IMR-90 (cell line): Measurements from ENCODE around the gene MSANTD1. TPM values are rescaled to one million over a fixed set of nuclear protein-coding genes. Genes with fewer than 3 reads are reported as not detected.

ENCODE experiments used
- ATAC-seq: fragments of 200-7000 bp; cut with Tn5 transposase; 2 replicates; pipeline ENCODE4 v1.9.1; 2020; ENCODE audit warnings: low read depth, mild to moderate bottlenecking, moderate library complexity
- BruUV-seq: library from RNA; stranded (reverse); fragments of 400-500 nt; replicated peaks from 2 replicates; lab custom pipeline; 2021; lab: Mats Ljungman, UMichigan
- CTCF ChIA-PET: fragments of 300-600 bp; formaldehyde crosslinking; extraction: SDS; loops from one replicate; lab custom pipeline; 2021; ENCODE audit warnings: antibody characterized with exemption; lab: Yijun Ruan, JAX
- POLR2A ChIA-PET: fragments of 300-600 bp; sonication (Branson Sonifier 250); formaldehyde crosslinking; loops from one replicate; lab custom pipeline; 2022; ENCODE audit warnings: antibody characterized with exemption; ENCODE audit not compliant: unreplicated experiment; lab: Charles Lee
- DNase-seq: peaks from one replicate; pipeline ENCODE4 v3.0.0; 2013
- H2AFZ ChIP-seq: replicated peaks from 2 replicates; pipeline ENCODE3; 2013; ENCODE audit warnings: low read length, mild to moderate bottlenecking; ENCODE audit not compliant: poor library complexity
- H2AK5ac ChIP-seq: 2 replicates; pipeline ENCODE4 v1.6.1; 2013; ENCODE audit warnings: low read depth, low read length, inconsistent platforms
- H2AK9ac ChIP-seq: replicated peaks from 2 replicates; pipeline ENCODE3; 2013; ENCODE audit warnings: mild to moderate bottlenecking, low read depth, low read length, moderate library complexity; ENCODE audit not compliant: poor library complexity
- H2BK120ac ChIP-seq: 2 replicates; pipeline ENCODE4 v1.6.1; 2013; ENCODE audit warnings: low read depth, low read length, inconsistent platforms
- H2BK15ac ChIP-seq: 3 replicates; pipeline ENCODE4 v1.6.1; 2013; ENCODE audit warnings: low read depth, low read length, inconsistent platforms
- H2BK20ac ChIP-seq: 2 replicates; pipeline ENCODE4 v1.6.1; 2013; ENCODE audit warnings: low read depth, mild to moderate bottlenecking, inconsistent platforms, low read length, moderate library complexity
- H2BK5ac ChIP-seq: 2 replicates; pipeline ENCODE4 v1.6.1; 2013; ENCODE audit warnings: mild to moderate bottlenecking, low read depth, low read length, inconsistent platforms; ENCODE audit not compliant: poor library complexity, severe bottlenecking
- H3K14ac ChIP-seq: replicated peaks from 2 replicates; pipeline ENCODE4 v1.6.1; 2013; ENCODE audit warnings: low read depth, low read length, inconsistent platforms
- H3K18ac ChIP-seq: 2 replicates; pipeline ENCODE4 v1.6.1; 2013; ENCODE audit warnings: low read depth, low read length, control low read depth
- H3K23ac ChIP-seq: 2 replicates; pipeline ENCODE4 v1.6.1; 2013; ENCODE audit warnings: low read depth, low read length, inconsistent platforms
- H3K27ac ChIP-seq: 2 replicates; pipeline ENCODE4 v1.5.1; 2013; ENCODE audit warnings: mild to moderate bottlenecking, control low read depth, low read length; ENCODE audit not compliant: insufficient read depth
- H3K27me3 ChIP-seq: 2 replicates; pipeline ENCODE4 v1.6.1; 2013; ENCODE audit warnings: low read length; ENCODE audit not compliant: control insufficient read depth, insufficient read depth
- H3K36me3 ChIP-seq: 2 replicates; pipeline ENCODE4 v1.6.1; 2013; ENCODE audit warnings: low read length, mixed read lengths; ENCODE audit not compliant: control insufficient read depth, insufficient read depth
- H3K4ac ChIP-seq: 2 replicates; pipeline ENCODE4 v1.6.1; 2013; ENCODE audit warnings: low read depth, low read length, inconsistent platforms
- H3K4me1 ChIP-seq: 2 replicates; pipeline ENCODE4 v1.6.1; 2013; ENCODE audit warnings: low read length, mixed read lengths; ENCODE audit not compliant: control insufficient read depth, insufficient read depth
- H3K4me2 ChIP-seq: 2 replicates; pipeline ENCODE4 v1.6.1; 2013; ENCODE audit warnings: low read depth, mild to moderate bottlenecking, control low read depth, low read length, moderate library complexity
- H3K4me3 ChIP-seq: 2 replicates; pipeline ENCODE4 v1.5.1; 2013; ENCODE audit warnings: low read depth, mild to moderate bottlenecking, control low read depth, low read length, moderate library complexity; ENCODE audit not compliant: insufficient read depth
- H3K56ac ChIP-seq: 2 replicates; pipeline ENCODE4 v1.6.1; 2013; ENCODE audit warnings: low read length, inconsistent platforms; ENCODE audit not compliant: insufficient read depth; ENCODE audit errors: extremely low read depth
- H3K79me1 ChIP-seq, 2 experiments: 2 replicates each; pipeline ENCODE4 v1.6.1; 2013; ENCODE audit warnings: low read length in 2 of 2, inconsistent platforms in 1 of 2, low read depth in 1 of 2
- H3K9ac ChIP-seq: 2 replicates; pipeline ENCODE4 v1.6.1; 2013; ENCODE audit warnings: low read depth, low read length, control low read depth
- H3K9me1 ChIP-seq: 2 replicates; pipeline ENCODE4 v1.6.1; 2013; ENCODE audit warnings: low read length, inconsistent platforms; ENCODE audit not compliant: insufficient read depth
- H3K9me3 ChIP-seq: 2 replicates; pipeline ENCODE4 v1.6.1; 2013; ENCODE audit warnings: low read length; ENCODE audit not compliant: control insufficient read depth, insufficient read depth
- H4K20me1 ChIP-seq: 2 replicates; pipeline ENCODE4 v1.6.1; 2013; ENCODE audit warnings: low read length, inconsistent platforms; ENCODE audit not compliant: insufficient read depth
- H4K5ac ChIP-seq: 2 replicates; pipeline ENCODE4 v1.6.1; 2013; ENCODE audit warnings: mild to moderate bottlenecking, low read depth, low read length, control low read depth
- H4K8ac ChIP-seq, 2 experiments: 2 replicates each; pipeline ENCODE4 v1.6.1; 2013; ENCODE audit warnings: low read depth in 2 of 2, low read length in 2 of 2, control low read depth in 1 of 2, inconsistent platforms in 1 of 2
- H4K91ac ChIP-seq: 2 replicates; pipeline ENCODE4 v1.6.1; 2013; ENCODE audit warnings: low read depth, low read length, inconsistent platforms; ENCODE audit not compliant: insufficient read depth
- BHLHE40 ChIP-seq: fragments of 150-350 bp; IDR thresholded peaks from 2 replicates; pipeline ENCODE4 v1.6.1; 2016; ENCODE audit warnings: mild to moderate bottlenecking, low read depth, low read length
- CEBPB ChIP-seq: IDR thresholded peaks from 2 replicates; pipeline ENCODE4 v1.6.1; 2012; ENCODE audit warnings: low read depth, low read length, improper control_type of control experiment
- FOS ChIP-seq: fragments of 150-350 bp; IDR thresholded peaks from 2 replicates; pipeline ENCODE4 v1.6.1; 2016; ENCODE audit warnings: low read depth, low read length
- MAFK ChIP-seq: IDR thresholded peaks from 2 replicates; pipeline ENCODE4 v1.6.1; 2012; ENCODE audit warnings: low read depth, low read length, improper control_type of control experiment
- NFE2L2 ChIP-seq: fragments of 150-350 bp; IDR thresholded peaks from 2 replicates; pipeline ENCODE4 v1.6.1; 2016; ENCODE audit warnings: low read depth, mild to moderate bottlenecking, low read length
- POLR2A ChIP-seq: IDR thresholded peaks from 2 replicates; pipeline ENCODE4 v1.6.1; 2012; ENCODE audit warnings: mild to moderate bottlenecking, low read depth, low read length
- RAD21 ChIP-seq: IDR thresholded peaks from 2 replicates; pipeline ENCODE4 v1.6.1; 2012; ENCODE audit warnings: low read length, improper control_type of control experiment
- RFX5 ChIP-seq: IDR thresholded peaks from 2 replicates; pipeline ENCODE4 v1.8.0; 2012; ENCODE audit warnings: low read depth, mild to moderate bottlenecking, low read length, moderate library complexity
- SMC3 ChIP-seq: fragments of 150-350 bp; IDR thresholded peaks from 2 replicates; pipeline ENCODE4 v1.6.1; 2016; ENCODE audit warnings: low read depth, mild to moderate bottlenecking, antibody characterized with exemption, low read length, moderate library complexity
- WGBS, 2 experiments: methylation state at CpG; one replicate each; pipeline versions ENCODE4 v1.1.5 to v1.1.7; 2013; ENCODE audit warnings: missing lambda C conversion rate in 2 of 2; ENCODE audit not compliant: insufficient read length in 1 of 2; ENCODE audit errors: extremely low coverage in 2 of 2; 5-methylcytosine and 5-hydroxymethylcytosine counted together
- dilution Hi-C: fragments of 300-500 bp; cut with HindIII; formaldehyde crosslinking; loops from one replicate; pipeline ENCODE4 v1.14.3; 2018; ENCODE audit warnings: low sequenced_read_pairs; ENCODE audit not compliant: unreplicated experiment
- in situ Hi-C: fragments of 300-500 bp; cut with MboI; formaldehyde crosslinking; loops from 3 replicates; pipeline ENCODE4 v1.14.3; 2019; ENCODE audit warnings: low sequenced_read_pairs, inconsistent platforms, mixed read lengths
- intact Hi-C: fragments of 100-400 bp; cut with micrococcal nuclease; formaldehyde crosslinking; loops from 2 replicates; pipeline ENCODE4 v1.10.0; 2022
- polyA plus RNA-seq, 3 experiments: library from polyadenylated mRNA; depleted of rRNA; stranded (reverse); fragments of >200 nt; gene quantifications; 2 replicates each; pipeline ENCODE4 v1.2.3, GENCODE V29; 2012; ENCODE audit warnings: low replicate concordance in 1 of 3
- total RNA-seq: library from RNA; depleted of rRNA; stranded (reverse); fragments of >200 nt; gene quantifications from 2 replicates; pipeline ENCODE4 v1.2.3, GENCODE V29; 2012
- TF ChIP-seq, protein P1 (sequence below): fragments of 150-350 bp; IDR thresholded peaks from 2 replicates; pipeline ENCODE4 v1.6.1; 2016; ENCODE audit warnings: low read depth, mild to moderate bottlenecking, low read length, moderate library complexity, borderline replicate concordance
- TF ChIP-seq, protein P2 (sequence below): conservative IDR thresholded peaks from 2 replicates; pipeline ENCODE4 v1.5.1; 2012; ENCODE audit warnings: mild to moderate bottlenecking, low read depth, low read length, improper control_type of control experiment

MSANTD1 gene
- total and polyA plus RNA-seq, 2 of the 4 experiments (the other 2 are of a cell fraction): under 0.01 to 0.07 TPM

DNA sequence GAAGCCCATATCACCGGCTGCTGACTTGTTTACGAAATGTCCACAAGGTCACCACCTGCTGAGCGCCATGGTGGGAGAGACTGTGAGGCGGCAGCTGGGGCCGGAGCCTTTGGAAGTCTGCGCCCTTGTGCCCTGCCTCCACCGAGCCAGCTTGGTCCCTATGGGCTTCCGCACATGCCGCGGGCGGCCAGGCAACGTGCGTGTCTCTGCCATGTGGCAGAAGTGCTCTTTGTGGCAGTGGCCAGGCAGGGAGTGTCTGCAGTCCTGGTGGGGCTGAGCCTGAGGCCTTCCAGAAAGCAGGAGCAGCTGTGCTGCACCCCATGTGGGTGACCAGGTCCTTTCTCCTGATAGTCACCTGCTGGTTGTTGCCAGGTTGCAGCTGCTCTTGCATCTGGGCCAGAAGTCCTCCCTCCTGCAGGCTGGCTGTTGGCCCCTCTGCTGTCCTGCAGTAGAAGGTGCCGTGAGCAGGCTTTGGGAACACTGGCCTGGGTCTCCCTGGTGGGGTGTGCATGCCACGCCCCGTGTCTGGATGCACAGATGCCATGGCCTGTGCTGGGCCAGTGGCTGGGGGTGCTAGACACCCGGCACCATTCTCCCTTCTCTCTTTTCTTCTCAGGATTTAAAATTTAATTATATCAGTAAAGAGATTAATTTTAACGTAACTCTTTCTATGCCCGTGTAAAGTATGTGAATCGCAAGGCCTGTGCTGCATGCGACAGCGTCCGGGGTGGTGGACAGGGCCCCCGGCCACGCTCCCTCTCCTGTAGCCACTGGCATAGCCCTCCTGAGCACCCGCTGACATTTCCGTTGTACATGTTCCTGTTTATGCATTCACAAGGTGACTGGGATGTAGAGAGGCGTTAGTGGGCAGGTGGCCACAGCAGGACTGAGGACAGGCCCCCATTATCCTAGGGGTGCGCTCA is 8.7 kb upstream of the MSANTD1 start:
- WGBS, 2 experiments: 87% methylated on average over 20 of the region's 29 CpGs; no CpG with 5 or more reads in 1 of the 2 experiments
- no peak overlapping the region for H2BK20ac ChIP-seq
- H4K91ac ChIP-seq: no peak overlapping the region
- no TSS peak for BruUV-seq
- H2BK15ac ChIP-seq: no peak overlapping the region
- H2AK5ac ChIP-seq: no peak overlapping the region
- peaks cover 9% of the 10 kb centered on the region; the same call in 1 of the 2 replicates for H3K9me1 ChIP-seq
- no peak overlapping the region for H3K23ac ChIP-seq
- no peak overlapping the region for H3K9ac ChIP-seq
- H3K27me3 ChIP-seq: no peaks in the 10 kb centered on the region
- DNase-seq (no peak), ATAC-seq (no peak)
- H3K14ac ChIP-seq: no peak overlapping the region
- no peak overlapping the region for H4K5ac ChIP-seq
- no peak overlapping the region for H3K27ac ChIP-seq
- no peaks in the 10 kb centered on the region for H3K9me3 ChIP-seq
- no peak for TF ChIP-seq RAD21
- no peak for TF ChIP-seq NFE2L2
- no peak for TF ChIP-seq CEBPB
- TF ChIP-seq POLR2A: no peak
- TF ChIP-seq, protein P1, sequence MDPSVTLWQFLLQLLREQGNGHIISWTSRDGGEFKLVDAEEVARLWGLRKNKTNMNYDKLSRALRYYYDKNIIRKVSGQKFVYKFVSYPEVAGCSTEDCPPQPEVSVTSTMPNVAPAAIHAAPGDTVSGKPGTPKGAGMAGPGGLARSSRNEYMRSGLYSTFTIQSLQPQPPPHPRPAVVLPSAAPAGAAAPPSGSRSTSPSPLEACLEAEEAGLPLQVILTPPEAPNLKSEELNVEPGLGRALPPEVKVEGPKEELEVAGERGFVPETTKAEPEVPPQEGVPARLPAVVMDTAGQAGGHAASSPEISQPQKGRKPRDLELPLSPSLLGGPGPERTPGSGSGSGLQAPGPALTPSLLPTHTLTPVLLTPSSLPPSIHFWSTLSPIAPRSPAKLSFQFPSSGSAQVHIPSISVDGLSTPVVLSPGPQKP: no peak
- TF ChIP-seq BHLHE40: no peak
- TF ChIP-seq SMC3: no peak
- no peak for TF ChIP-seq FOS
- TF ChIP-seq MAFK: no peak
- TF ChIP-seq RFX5: no peak
- TF ChIP-seq, protein P2, sequence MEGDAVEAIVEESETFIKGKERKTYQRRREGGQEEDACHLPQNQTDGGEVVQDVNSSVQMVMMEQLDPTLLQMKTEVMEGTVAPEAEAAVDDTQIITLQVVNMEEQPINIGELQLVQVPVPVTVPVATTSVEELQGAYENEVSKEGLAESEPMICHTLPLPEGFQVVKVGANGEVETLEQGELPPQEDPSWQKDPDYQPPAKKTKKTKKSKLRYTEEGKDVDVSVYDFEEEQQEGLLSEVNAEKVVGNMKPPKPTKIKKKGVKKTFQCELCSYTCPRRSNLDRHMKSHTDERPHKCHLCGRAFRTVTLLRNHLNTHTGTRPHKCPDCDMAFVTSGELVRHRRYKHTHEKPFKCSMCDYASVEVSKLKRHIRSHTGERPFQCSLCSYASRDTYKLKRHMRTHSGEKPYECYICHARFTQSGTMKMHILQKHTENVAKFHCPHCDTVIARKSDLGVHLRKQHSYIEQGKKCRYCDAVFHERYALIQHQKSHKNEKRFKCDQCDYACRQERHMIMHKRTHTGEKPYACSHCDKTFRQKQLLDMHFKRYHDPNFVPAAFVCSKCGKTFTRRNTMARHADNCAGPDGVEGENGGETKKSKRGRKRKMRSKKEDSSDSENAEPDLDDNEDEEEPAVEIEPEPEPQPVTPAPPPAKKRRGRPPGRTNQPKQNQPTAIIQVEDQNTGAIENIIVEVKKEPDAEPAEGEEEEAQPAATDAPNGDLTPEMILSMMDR: no peak
- no peak overlapping the region for H3K4ac ChIP-seq
- dilution Hi-C loops: no loop called here
- H2BK120ac ChIP-seq: no peak overlapping the region
- H3K18ac ChIP-seq: no peak overlapping the region
- H2AK9ac ChIP-seq: no peak overlapping the region
- H3K36me3 ChIP-seq: peaks cover 50% of the 10 kb centered on the region; the same call in 1 of the 2 replicates
- no peak overlapping the region for H3K56ac ChIP-seq
- POLR2A ChIA-PET: no interaction called here
- intact Hi-C loops: no loop called here
- H2AFZ ChIP-seq: no peak overlapping the region
- H2BK5ac ChIP-seq: no peak overlapping the region
- H3K79me1 ChIP-seq: peaks cover 0 to 8% of the 10 kb centered on the region in 2 experiments; a peak in 1 of 4 replicates
- no peak overlapping the region for H3K4me3 ChIP-seq
- in situ Hi-C loops: no loop called here
- CTCF ChIA-PET: no interaction called here
- H4K8ac ChIP-seq: no peak overlapping the region
- H4K20me1 ChIP-seq: peaks cover 21% of the 10 kb centered on the region
- H3K4me1 ChIP-seq: peaks cover 11% of the 10 kb centered on the region
- no peak overlapping the region for H3K4me2 ChIP-seq
